Nephron progenitor cell (in vitro differentiated cells): ENCODE results near the gene ACSM2A.
"Not testable (repeated sequence)": the region's sequence is repeated elsewhere in the genome, so short reads cannot be mapped to it uniquely, and the experiment has no call there.

Source experiments
- DNase-seq: peaks from one replicate; pipeline ENCODE4 v3.0.0; 2021
- H3K27ac Mint-ChIP-seq: 2 replicates; pipeline ENCODE4 v1.8.0; 2021; ENCODE audit warnings: mild to moderate bottlenecking, moderate library complexity, mixed read lengths
- H3K27me3 Mint-ChIP-seq: 2 replicates; pipeline ENCODE4 v1.8.0; 2021; ENCODE audit warnings: mild to moderate bottlenecking, low read depth, mixed read lengths; ENCODE audit not compliant: poor library complexity
- H3K36me3 Mint-ChIP-seq: 2 replicates; pipeline ENCODE4 v1.8.0; 2021; ENCODE audit warnings: low read depth, mixed read lengths
- H3K4me1 Mint-ChIP-seq: 2 replicates; pipeline ENCODE4 v1.8.0; 2021; ENCODE audit warnings: mixed read lengths
- H3K4me3 Mint-ChIP-seq: 2 replicates; pipeline ENCODE4 v1.8.0; 2021; ENCODE audit warnings: mild to moderate bottlenecking, moderate library complexity, mixed read lengths
- H3K9me3 Mint-ChIP-seq: 2 replicates; pipeline ENCODE4 v1.8.0; 2021; ENCODE audit warnings: mild to moderate bottlenecking, moderate library complexity, mixed read lengths
- CTCF ChIP-seq: fragments of 200-600 bp; sonication (generic); IDR thresholded peaks from 2 replicates; pipeline ENCODE4 v1.5.0; 2021; ENCODE audit warnings: antibody characterized with exemption

Gene ACSM2A

GRCh38 chr16:20441191-20441590 lies 10.1 kb upstream of the ACSM2A start:
- Mint-ChIP-seq H3K27me3 (no peaks in the 10 kb centered on the region), H3K4me3 (no peak overlapping the region), H3K4me1 (no peaks in the 10 kb centered on the region), H3K27ac (no peak overlapping the region), H3K9me3 (no peaks in the 10 kb centered on the region), H3K36me3 (no peaks in the 10 kb centered on the region)
- TF ChIP-seq CTCF: no peak
- DNase-seq: no peak

GRCh38 chr16:20441859-20442258 lies 9.5 kb upstream of the ACSM2A start:
- not testable (repeated sequence) for H3K36me3 Mint-ChIP-seq, H3K4me1 Mint-ChIP-seq, DNase-seq, H3K4me3 Mint-ChIP-seq, H3K27ac Mint-ChIP-seq, H3K9me3 Mint-ChIP-seq, H3K27me3 Mint-ChIP-seq

- not testable (repeated sequence) for H3K27me3 Mint-ChIP-seq, H3K27ac Mint-ChIP-seq, DNase-seq, H3K36me3 Mint-ChIP-seq, H3K9me3 Mint-ChIP-seq, H3K4me1 Mint-ChIP-seq, H3K4me3 Mint-ChIP-seq
Observed at GRCh38 chr16:20446652-20447393, 4.5 kb upstream of the ACSM2A start.

- H3K27ac Mint-ChIP-seq, H3K36me3 Mint-ChIP-seq, H3K4me1 Mint-ChIP-seq, H3K4me3 Mint-ChIP-seq, DNase-seq, H3K27me3 Mint-ChIP-seq, H3K9me3 Mint-ChIP-seq: not testable (repeated sequence)
Observed at GRCh38 chr16:20453633-20454032, 2.3 kb downstream of the ACSM2A start.

GRCh38 chr16:20459227-20459626 lies 7.9 kb downstream of the ACSM2A start:
- H3K4me1 Mint-ChIP-seq, H3K4me3 Mint-ChIP-seq, H3K27me3 Mint-ChIP-seq, H3K27ac Mint-ChIP-seq, H3K9me3 Mint-ChIP-seq, DNase-seq, H3K36me3 Mint-ChIP-seq: not testable (repeated sequence)

- not testable (repeated sequence) for H3K36me3 Mint-ChIP-seq, H3K27ac Mint-ChIP-seq, H3K4me1 Mint-ChIP-seq, DNase-seq, H3K4me3 Mint-ChIP-seq, H3K9me3 Mint-ChIP-seq, H3K27me3 Mint-ChIP-seq
Observed at GRCh38 chr16:20460313-20460712, 9.0 kb downstream of the ACSM2A start.

GRCh38 chr16:20468954-20469353 lies 17.6 kb downstream of the ACSM2A start:
- H3K36me3 Mint-ChIP-seq, H3K4me3 Mint-ChIP-seq, DNase-seq: not testable (repeated sequence)

GRCh38 chr16:20469930-20470329 lies 18.6 kb downstream of the ACSM2A start:
- DNase-seq, H3K4me3 Mint-ChIP-seq, H3K4me1 Mint-ChIP-seq, H3K27me3 Mint-ChIP-seq, H3K36me3 Mint-ChIP-seq, H3K9me3 Mint-ChIP-seq, H3K27ac Mint-ChIP-seq: not testable (repeated sequence)

More at GRCh38 chr16:20468954-20469353, 17.6 kb downstream of the ACSM2A start:
- not testable (repeated sequence) for H3K27ac Mint-ChIP-seq, H3K9me3 Mint-ChIP-seq, H3K4me1 Mint-ChIP-seq, H3K27me3 Mint-ChIP-seq

- H3K4me3 Mint-ChIP-seq, H3K27me3 Mint-ChIP-seq, H3K4me1 Mint-ChIP-seq, DNase-seq, H3K36me3 Mint-ChIP-seq, H3K9me3 Mint-ChIP-seq, H3K27ac Mint-ChIP-seq: not testable (repeated sequence)
Observed at GRCh38 chr16:20470732-20471131, 19.4 kb downstream of the ACSM2A start.

- H3K27me3 Mint-ChIP-seq: peaks cover 17% of the 10 kb centered on the region
- H3K36me3 Mint-ChIP-seq, H3K9me3 Mint-ChIP-seq, DNase-seq, H3K4me1 Mint-ChIP-seq, H3K4me3 Mint-ChIP-seq, H3K27ac Mint-ChIP-seq: not testable (repeated sequence)
Observed at GRCh38 chr16:20477188-20477744, 25.9 kb downstream of the ACSM2A start.

GRCh38 chr16:20483989-20484388 lies 32.7 kb downstream of the ACSM2A start:
- not testable (repeated sequence) for H3K9me3 Mint-ChIP-seq, H3K4me3 Mint-ChIP-seq, H3K4me1 Mint-ChIP-seq, H3K36me3 Mint-ChIP-seq, DNase-seq, H3K27ac Mint-ChIP-seq
- peaks cover 17% of the 10 kb centered on the region for H3K27me3 Mint-ChIP-seq
